HCT116 (cell line): ENCODE measurements around the gene TMEM89. TPM values are rescaled to one million over a fixed set of nuclear protein-coding genes. Genes with fewer than 3 reads are reported as not detected.

Experiments used
- ATAC-seq: fragments of 200-7000 bp; cut with Tn5 transposase; 2 replicates; pipeline ENCODE4 v1.9.1; 2020; ENCODE audit warnings: mild to moderate bottlenecking, moderate library complexity
- BruUV-seq: library from RNA; stranded (reverse); fragments of 400-500 nt; replicated peaks from 2 replicates; lab custom pipeline; 2021; lab: Mats Ljungman, UMichigan
- CTCF ChIA-PET: fragments of 300-600 bp; sonication (Branson Sonifier 250); formaldehyde crosslinking; loops from one replicate; lab custom pipeline; 2021; ENCODE audit warnings: antibody characterized with exemption; lab: Charles Lee
- POLR2A ChIA-PET: fragments of 300-600, 350-600 bp; sonication (Branson Sonifier 250); formaldehyde crosslinking; loops from one replicate; lab custom pipeline; 2021; ENCODE audit warnings: antibody characterized with exemption; lab: Charles Lee
- RAD21 ChIA-PET, 2 experiments: fragments of 300-600 bp; sonication (Branson Sonifier 250); formaldehyde crosslinking; loops; one replicate each; lab custom pipeline; 2023; ENCODE audit warnings: low total read pairs in 2 of 2; ENCODE audit not compliant: uncharacterized antibody in 2 of 2, unreplicated experiment in 2 of 2, low non-redundant PET in 1 of 2; lab: Charles Lee
- DNase-seq: peaks from one replicate; pipeline ENCODE4 v3.0.0-alpha.2; 2010; ENCODE audit warnings: low read depth, low spot score
- H2AFZ ChIP-seq: fragments of 200-600 bp; shearing (Covaris generic), sonication (generic); 2 replicates; pipeline ENCODE4 v1.6.1; 2017; ENCODE audit warnings: low read depth, mixed run types, mixed read lengths, antibody characterized with exemption, low read length; ENCODE audit not compliant: poor library complexity, severe bottlenecking
- H3K27ac ChIP-seq: 2 replicates; pipeline ENCODE4 v1.5.1; 2012; ENCODE audit warnings: low read depth, low read length
- H3K27me3 ChIP-seq: fragments of 200-600 bp; sonication (generic); 2 replicates; pipeline ENCODE4 v1.6.1; 2016; ENCODE audit warnings: mixed run types, low read length, mixed read lengths; ENCODE audit not compliant: insufficient read depth
- H3K36me3 ChIP-seq, 2 experiments: fragments of 200-500 bp in 1 of 2; fragments of 200-600 bp in 1 of 2; sonication (Bioruptor generic) in 1 of 2; sonication (generic) in 1 of 2; 2 replicates each; pipeline versions ENCODE4 v1.5.1 to v1.6.1; 2014 to 2016; ENCODE audit warnings: low read length in 2 of 2, inconsistent platforms in 1 of 2, mixed read lengths in 1 of 2, mixed run types in 1 of 2; ENCODE audit not compliant: insufficient read depth in 2 of 2, control insufficient read depth in 1 of 2
- H3K4me1 ChIP-seq, 2 experiments: fragments of 200-600 bp in 1 of 2; sonication (generic) in 1 of 2; 2 replicates each; pipeline versions ENCODE4 v1.5.1 to v1.6.1; 2012 to 2017; ENCODE audit warnings: low read length in 2 of 2, inconsistent platforms in 1 of 2, mild to moderate bottlenecking in 1 of 2, mixed read lengths in 1 of 2, mixed run types in 1 of 2, moderate library complexity in 1 of 2; ENCODE audit not compliant: insufficient read depth in 2 of 2, control insufficient read depth in 1 of 2
- H3K4me2 ChIP-seq: fragments of 200-600 bp; sonication (generic); 2 replicates; pipeline ENCODE4 v1.6.1; 2017; ENCODE audit warnings: mixed run types, low read length, mixed read lengths
- H3K4me3 ChIP-seq, 2 experiments: fragments of 200-600 bp in 1 of 2; sonication (generic) in 1 of 2; replicated peaks in 1 of 2; 2 replicates each; pipeline ENCODE4 v1.5.1; 2011 to 2016; ENCODE audit warnings: low read length in 2 of 2, control low read depth in 1 of 2, low read depth in 1 of 2, mild to moderate bottlenecking in 1 of 2, mixed read lengths in 1 of 2, mixed run types in 1 of 2
- H3K79me2 ChIP-seq: fragments of 200-600 bp; sonication (generic); 2 replicates; pipeline ENCODE4 v1.6.1; 2017; ENCODE audit warnings: mild to moderate bottlenecking, mixed run types, low read length, moderate library complexity, mixed read lengths; ENCODE audit not compliant: insufficient read depth
- H3K9ac ChIP-seq: fragments of 200-600 bp; sonication (generic); 2 replicates; pipeline ENCODE4 v1.6.1; 2016; ENCODE audit warnings: low read length, mixed read lengths
- H3K9me2 ChIP-seq: fragments of 200-600 bp; sonication (generic), shearing (Covaris generic); 2 replicates; pipeline ENCODE4 v1.6.1; 2017; ENCODE audit warnings: mixed run types, mild to moderate bottlenecking, moderate library complexity; ENCODE audit not compliant: insufficient read depth
- H3K9me3 ChIP-seq, 2 experiments: fragments of 200-500 bp in 1 of 2; fragments of 200-600 bp in 1 of 2; sonication (Bioruptor generic) in 1 of 2; sonication (generic) in 1 of 2; 2 replicates each; pipeline ENCODE4 v1.6.1; 2014 to 2017; ENCODE audit warnings: low read length in 2 of 2, mixed read lengths in 2 of 2, inconsistent platforms in 1 of 2, low read depth in 1 of 2, mild to moderate bottlenecking in 1 of 2, mixed run types in 1 of 2, moderate library complexity in 1 of 2; ENCODE audit not compliant: control insufficient read depth in 1 of 2, insufficient read depth in 1 of 2
- H4K20me1 ChIP-seq: fragments of 200-600 bp; sonication (generic), shearing (Covaris generic); 2 replicates; pipeline ENCODE4 v1.6.1; 2017; ENCODE audit warnings: mixed run types, mild to moderate bottlenecking, moderate library complexity; ENCODE audit not compliant: insufficient read depth
- CBX3 ChIP-seq: IDR thresholded peaks from 2 replicates; pipeline ENCODE4 v1.6.1; 2012; ENCODE audit warnings: low read depth
- EGR1 ChIP-seq: IDR thresholded peaks from 2 replicates; pipeline ENCODE4 v1.6.1; 2012; ENCODE audit warnings: low read depth
- EZH2phosphoT487 ChIP-seq: fragments of 200-600 bp; IDR thresholded peaks from 2 replicates; pipeline ENCODE4 v1.6.1; 2018; ENCODE audit warnings: antibody characterized with exemption, borderline replicate concordance
- POLR2AphosphoS5 ChIP-seq: IDR thresholded peaks from 2 replicates; pipeline ENCODE4 v1.6.1; 2011; ENCODE audit warnings: mild to moderate bottlenecking, low read depth, low read length, moderate library complexity
- SP1 ChIP-seq: IDR thresholded peaks from 2 replicates; pipeline ENCODE4 v1.6.1; 2012; ENCODE audit warnings: low read depth
- SRF ChIP-seq: IDR thresholded peaks from 2 replicates; pipeline ENCODE4 v1.6.1; 2012; ENCODE audit warnings: low read depth
- TCF7L2 ChIP-seq: IDR thresholded peaks from 2 replicates; pipeline ENCODE4 v1.7.0; 2011; ENCODE audit warnings: borderline replicate concordance, inconsistent platforms; ENCODE audit not compliant: insufficient read depth, insufficient read length; ENCODE audit errors: extremely low read depth
- YY1 ChIP-seq: IDR thresholded peaks from 2 replicates; pipeline ENCODE4 v1.6.1; 2011; ENCODE audit warnings: low read length, low read depth, moderate library complexity, mild to moderate bottlenecking; ENCODE audit not compliant: insufficient replicate concordance; ENCODE audit errors: extremely low read depth
- ZFX ChIP-seq: fragments of 450-650 bp; IDR thresholded peaks from 2 replicates; pipeline ENCODE4 v1.6.1; 2017
- ZNF274 ChIP-seq: fragments of 200-500 bp; sonication (Bioruptor generic); IDR thresholded peaks from 2 replicates; pipeline ENCODE4 v1.6.1; 2014; ENCODE audit warnings: mild to moderate bottlenecking, low read depth, low read length, inconsistent platforms
- intact Hi-C: fragments of 100-400 bp; cut with micrococcal nuclease; formaldehyde crosslinking; loops from 2 replicates; pipeline ENCODE4 v1.10.0; 2022
- total RNA-seq: library from RNA; stranded (reverse); gene quantifications from one replicate; pipeline ENCODE4 v1.2.1, GENCODE V29; 2021; ENCODE audit not compliant: unreplicated experiment
- TF ChIP-seq, protein P1 (sequence below): IDR thresholded peaks from 2 replicates; pipeline ENCODE4 v1.6.1; 2012; ENCODE audit warnings: low read depth
- TF ChIP-seq, protein P2 (sequence below): IDR thresholded peaks from 2 replicates; pipeline ENCODE4 v1.6.1; 2012
- TF ChIP-seq, protein P3 (sequence below), 3 experiments: fragments of 200-600 bp in 1 of 3; sonication (generic) in 1 of 3; IDR thresholded peaks in 2 of 3; conservative IDR thresholded peaks in 1 of 3; 2 replicates each; pipeline ENCODE4 v1.5.1; 2012 to 2017; ENCODE audit warnings: low read depth in 2 of 3, low read length in 2 of 3, antibody characterized with exemption in 1 of 3, borderline replicate concordance in 1 of 3, control low read depth in 1 of 3, mild to moderate bottlenecking in 1 of 3, mixed read lengths in 1 of 3, mixed run types in 1 of 3, moderate library complexity in 1 of 3; ENCODE audit not compliant: insufficient read depth in 1 of 3

The TMEM89 gene
- total RNA-seq, 1 experiment from 2014 or later, result 0.49 TPM

DNA sequence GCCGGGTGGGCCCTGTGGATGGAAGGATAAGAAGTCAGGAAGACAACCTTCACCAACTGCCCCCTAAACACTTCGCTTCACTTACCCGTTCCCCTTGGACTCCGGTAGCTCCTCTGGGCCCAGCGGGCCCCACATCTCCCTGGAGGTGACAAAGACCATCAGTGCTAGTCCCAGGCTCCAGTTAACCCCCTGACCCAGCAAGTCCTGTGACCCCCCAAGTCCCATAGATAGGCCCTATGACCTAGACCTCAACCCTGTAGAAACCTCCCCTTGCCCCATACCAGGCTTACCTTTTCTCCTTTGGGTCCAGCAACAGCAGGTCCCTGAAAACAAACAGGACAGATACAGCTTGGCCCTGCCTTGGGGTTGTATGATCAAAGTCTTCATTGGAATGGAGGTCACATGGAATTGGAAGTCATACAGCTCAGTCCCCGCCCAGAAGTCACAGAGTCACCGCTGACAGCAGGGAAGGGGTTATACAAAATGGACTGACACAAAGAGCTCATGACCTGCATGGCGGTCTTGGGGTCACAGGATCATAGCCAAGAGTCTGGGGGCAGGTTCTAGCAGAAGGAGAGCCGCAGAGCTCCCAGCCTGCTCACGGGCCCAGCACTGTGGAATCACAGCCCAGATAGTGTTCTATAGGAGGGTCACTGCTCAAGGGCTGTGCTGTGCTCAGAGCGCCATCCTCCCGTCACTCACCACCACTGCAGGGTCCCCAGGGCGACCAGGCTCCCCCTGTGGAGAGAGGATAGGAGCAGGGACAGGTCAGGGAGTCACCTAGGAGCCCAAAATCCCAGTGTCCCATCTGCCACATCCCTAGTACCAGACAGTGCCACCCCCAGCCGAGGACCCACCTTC lies 39.7 kb downstream of the TMEM89 start:
- H3K9me3 ChIP-seq, result no peaks in the 10 kb centered on the region
- CTCF ChIA-PET, result no interaction called here
- no peak overlapping the region for H3K4me3 ChIP-seq
- no peak overlapping the region for H3K9ac ChIP-seq
- POLR2A ChIA-PET, result no interaction called here
- TF ChIP-seq EZH2phosphoT487 (no peak), YY1 (no peak), TCF7L2 (no peak), ZFX (no peak), SP1 (no peak), CBX3 (no peak), SRF (no peak), ZNF274 (no peak), POLR2AphosphoS5 (no peak), EGR1 (no peak)
- TF ChIP-seq, protein P1, sequence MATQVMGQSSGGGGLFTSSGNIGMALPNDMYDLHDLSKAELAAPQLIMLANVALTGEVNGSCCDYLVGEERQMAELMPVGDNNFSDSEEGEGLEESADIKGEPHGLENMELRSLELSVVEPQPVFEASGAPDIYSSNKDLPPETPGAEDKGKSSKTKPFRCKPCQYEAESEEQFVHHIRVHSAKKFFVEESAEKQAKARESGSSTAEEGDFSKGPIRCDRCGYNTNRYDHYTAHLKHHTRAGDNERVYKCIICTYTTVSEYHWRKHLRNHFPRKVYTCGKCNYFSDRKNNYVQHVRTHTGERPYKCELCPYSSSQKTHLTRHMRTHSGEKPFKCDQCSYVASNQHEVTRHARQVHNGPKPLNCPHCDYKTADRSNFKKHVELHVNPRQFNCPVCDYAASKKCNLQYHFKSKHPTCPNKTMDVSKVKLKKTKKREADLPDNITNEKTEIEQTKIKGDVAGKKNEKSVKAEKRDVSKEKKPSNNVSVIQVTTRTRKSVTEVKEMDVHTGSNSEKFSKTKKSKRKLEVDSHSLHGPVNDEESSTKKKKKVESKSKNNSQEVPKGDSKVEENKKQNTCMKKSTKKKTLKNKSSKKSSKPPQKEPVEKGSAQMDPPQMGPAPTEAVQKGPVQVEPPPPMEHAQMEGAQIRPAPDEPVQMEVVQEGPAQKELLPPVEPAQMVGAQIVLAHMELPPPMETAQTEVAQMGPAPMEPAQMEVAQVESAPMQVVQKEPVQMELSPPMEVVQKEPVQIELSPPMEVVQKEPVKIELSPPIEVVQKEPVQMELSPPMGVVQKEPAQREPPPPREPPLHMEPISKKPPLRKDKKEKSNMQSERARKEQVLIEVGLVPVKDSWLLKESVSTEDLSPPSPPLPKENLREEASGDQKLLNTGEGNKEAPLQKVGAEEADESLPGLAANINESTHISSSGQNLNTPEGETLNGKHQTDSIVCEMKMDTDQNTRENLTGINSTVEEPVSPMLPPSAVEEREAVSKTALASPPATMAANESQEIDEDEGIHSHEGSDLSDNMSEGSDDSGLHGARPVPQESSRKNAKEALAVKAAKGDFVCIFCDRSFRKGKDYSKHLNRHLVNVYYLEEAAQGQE, result no peak
- TF ChIP-seq, protein P2, sequence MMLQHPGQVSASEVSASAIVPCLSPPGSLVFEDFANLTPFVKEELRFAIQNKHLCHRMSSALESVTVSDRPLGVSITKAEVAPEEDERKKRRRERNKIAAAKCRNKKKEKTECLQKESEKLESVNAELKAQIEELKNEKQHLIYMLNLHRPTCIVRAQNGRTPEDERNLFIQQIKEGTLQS, result no peak
- TF ChIP-seq, protein P3, sequence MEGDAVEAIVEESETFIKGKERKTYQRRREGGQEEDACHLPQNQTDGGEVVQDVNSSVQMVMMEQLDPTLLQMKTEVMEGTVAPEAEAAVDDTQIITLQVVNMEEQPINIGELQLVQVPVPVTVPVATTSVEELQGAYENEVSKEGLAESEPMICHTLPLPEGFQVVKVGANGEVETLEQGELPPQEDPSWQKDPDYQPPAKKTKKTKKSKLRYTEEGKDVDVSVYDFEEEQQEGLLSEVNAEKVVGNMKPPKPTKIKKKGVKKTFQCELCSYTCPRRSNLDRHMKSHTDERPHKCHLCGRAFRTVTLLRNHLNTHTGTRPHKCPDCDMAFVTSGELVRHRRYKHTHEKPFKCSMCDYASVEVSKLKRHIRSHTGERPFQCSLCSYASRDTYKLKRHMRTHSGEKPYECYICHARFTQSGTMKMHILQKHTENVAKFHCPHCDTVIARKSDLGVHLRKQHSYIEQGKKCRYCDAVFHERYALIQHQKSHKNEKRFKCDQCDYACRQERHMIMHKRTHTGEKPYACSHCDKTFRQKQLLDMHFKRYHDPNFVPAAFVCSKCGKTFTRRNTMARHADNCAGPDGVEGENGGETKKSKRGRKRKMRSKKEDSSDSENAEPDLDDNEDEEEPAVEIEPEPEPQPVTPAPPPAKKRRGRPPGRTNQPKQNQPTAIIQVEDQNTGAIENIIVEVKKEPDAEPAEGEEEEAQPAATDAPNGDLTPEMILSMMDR (IDR thresholded peaks at IDR 0.05 in 2 of 3, conservative IDR thresholded peaks at IDR 0.05 in 1 of 3; ENCODE audit: borderline replicate concordance in 1 of 3, insufficient read depth in 1 of 3, low read depth in 2 of 3, low read length in 2 of 3), result no peak
- TF ChIP-seq, all 23 proteins: peak for 0
- H3K4me1 ChIP-seq, result no peaks in the 10 kb centered on the region
- no TSS peak for BruUV-seq
- H3K4me2 ChIP-seq, result no peak overlapping the region
- no peaks in the 10 kb centered on the region for H3K27me3 ChIP-seq
- DNase-seq (no peak), ATAC-seq (no peak)
- RAD21 ChIA-PET, result no interaction called here
- H4K20me1 ChIP-seq, result no peaks in the 10 kb centered on the region
- no peaks in the 10 kb centered on the region for H3K79me2 ChIP-seq
- no peak overlapping the region for H3K27ac ChIP-seq
- intact Hi-C loops, result no loop called here
- no peaks in the 10 kb centered on the region for H3K9me2 ChIP-seq
- H2AFZ ChIP-seq, result no peak overlapping the region
- no peaks in the 10 kb centered on the region; a peak in 1 of 4 replicates for H3K36me3 ChIP-seq
